ENCODE data around the gene PLCL2.

The PLCL2 gene

DNA sequence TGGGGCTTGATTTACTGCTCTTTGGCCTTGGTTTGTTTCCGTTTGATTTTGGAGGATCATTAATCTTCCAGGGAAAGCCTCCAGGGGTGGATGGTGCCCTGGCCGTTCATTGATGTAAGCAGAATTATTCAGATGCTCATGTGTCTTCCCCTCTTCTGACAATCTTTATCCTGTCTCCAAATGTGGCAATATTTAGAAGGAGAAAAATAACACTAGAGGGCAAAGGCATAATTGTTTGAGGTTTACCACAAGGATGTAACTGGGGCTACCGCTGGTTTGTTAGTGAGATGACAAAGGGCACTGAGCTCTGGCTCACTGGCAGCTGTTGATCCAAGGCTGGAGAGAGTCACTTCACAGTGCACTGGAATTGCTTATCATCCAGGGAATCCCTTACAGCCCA lies 18.2 kb upstream of the PLCL2 start:
- no peak for DNase-seq (ENCODE audit: low spot score)

DNA sequence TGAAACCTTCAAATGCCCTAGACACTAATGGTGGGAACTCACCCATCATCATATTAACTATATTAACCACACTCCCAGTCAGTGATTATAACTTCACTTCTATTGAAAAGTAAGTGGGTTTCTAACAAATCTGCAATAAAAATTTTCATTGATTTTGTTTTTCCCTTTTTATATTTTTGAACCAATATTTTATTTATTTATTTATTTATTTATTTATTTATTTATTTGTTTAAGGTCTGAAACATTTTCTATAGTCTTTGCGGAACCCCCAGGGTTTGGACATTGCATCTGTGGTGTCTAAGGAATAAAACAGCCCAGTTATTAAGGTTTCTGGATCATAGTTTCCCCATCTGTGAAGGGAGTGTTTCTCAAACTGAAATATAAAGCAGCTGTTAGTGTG lies 16.2 kb upstream of the PLCL2 start:
- no peak for DNase-seq (ENCODE audit: low spot score)

DNA sequence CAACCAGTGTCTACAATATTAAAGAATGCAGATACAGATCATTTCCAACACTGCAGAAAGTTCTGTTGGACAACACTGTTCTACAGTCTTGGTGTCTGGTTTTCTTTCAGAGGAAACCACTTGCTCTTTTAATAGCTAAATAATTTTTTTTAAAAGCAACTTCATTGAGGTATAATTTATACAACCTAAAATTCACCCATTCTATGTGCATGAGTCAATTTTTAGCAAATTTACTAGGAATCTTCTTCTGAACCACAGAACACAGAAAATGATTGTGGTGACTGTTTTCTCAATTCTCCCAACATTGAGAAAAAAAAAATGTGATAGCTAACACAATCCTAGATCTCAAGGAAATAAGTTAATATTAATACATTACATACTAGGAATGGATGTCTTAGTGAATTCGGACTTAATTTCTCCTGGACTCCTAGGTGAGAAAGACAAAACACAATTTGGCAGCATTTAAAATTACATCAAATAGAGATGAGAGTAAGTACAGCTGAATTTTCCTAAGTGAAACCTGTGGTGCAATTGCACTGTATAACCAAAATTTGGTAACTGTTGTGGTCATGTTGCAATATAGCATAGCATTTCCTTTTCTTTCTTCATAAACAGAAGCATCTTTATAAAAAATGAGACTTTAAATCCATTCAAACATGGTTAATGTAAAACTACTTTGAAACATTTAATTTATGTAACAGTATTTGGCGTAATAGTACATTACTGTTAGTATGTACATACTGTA lies 15.3 kb upstream of the PLCL2 start:
- DNase-seq (ENCODE audit: low spot score) = no peak

DNA sequence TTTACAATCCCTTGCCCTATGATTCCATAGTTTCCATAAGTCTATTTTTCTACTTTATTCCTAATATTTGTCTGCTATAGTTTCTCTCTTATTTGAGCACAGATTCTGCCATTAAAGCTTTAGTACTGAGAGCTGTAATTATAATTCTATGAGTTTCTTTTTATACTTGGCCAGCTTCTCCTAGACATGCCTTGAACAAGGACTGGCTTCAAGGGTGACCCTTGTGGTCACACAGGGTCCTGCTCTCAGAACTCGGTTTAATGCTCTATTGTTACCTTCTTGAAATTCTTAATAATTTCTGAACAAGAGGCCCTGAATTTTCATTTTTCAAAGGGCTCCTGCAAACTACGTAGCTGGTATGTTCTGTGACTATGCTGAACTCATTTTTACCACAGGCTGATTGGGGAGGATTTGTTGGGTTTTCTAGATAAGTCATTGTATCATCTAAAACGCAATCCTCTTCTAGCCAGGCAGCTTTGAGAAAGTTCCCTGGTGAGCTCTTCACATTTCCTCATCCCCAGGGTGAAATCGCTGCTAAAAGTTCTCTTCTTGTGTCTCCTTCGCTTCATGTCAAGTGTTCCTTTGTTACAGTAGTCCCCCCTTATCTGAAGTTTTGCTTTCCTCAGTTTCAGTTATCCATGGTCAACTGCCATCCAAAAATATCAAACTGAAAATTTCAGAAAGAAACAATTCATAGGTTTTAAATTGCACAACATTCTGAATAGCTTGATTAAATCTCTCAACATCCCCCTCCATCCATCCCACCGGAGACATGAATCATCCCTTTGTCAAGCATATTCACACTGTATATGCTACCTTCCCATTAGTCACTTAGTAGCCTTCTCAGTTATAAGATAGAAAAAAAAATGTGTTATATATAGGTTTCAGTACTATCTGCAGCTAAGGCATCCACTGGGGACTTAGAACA lies 12.6 kb upstream of the PLCL2 start:
- no peak for DNase-seq (ENCODE audit: low spot score)

DNA sequence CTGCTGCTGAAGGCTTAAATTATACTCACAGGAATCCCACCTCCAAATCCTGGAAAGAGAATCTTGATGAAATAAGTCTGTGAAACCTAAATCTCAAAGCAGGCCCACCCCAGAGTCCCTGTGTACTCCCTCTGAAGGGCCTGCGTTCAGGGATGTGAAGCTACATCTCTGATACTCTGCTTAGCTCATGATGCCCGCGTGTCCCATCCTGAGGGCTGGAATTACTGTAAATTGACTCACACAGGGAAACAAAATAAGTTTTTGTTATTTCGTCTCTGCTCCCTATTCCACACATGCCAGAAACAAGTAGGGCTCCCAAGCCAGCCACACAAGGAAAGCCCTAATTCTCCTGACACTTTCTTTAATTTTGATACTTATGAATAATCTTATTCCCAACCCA lies 10.9 kb upstream of the PLCL2 start:
- no peak for DNase-seq (ENCODE audit: low spot score)

DNA sequence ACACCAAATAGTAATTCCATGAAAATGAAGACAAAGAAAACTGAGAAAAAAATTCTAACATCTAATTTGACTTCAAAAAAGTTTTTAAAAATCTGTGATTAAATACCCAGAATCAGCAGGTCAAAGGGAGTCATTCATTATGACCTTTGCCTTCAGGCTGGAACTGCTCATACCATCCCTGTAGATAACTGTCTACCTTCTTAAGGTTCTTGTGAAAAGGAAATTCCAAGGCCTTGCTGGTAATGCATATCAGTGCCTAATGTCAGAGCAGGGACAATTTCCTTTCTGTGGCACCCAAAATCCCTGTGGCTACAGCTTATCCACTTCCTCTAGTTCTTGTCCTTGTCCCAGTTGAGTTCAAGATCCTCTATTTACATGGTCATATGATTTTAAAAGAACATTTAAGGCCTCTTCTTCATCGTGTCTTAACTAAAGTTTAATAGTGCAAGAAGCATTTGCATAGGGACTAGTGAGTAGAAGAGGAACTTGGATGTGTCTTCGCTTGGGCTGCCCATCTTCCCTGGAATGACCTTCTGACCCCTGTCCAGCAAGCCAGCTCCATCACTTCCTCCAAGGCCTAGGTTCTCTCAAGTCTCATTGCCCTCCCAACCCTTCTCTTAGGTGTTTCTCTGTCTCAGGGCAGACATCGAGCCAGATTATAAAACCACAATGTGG lies 8.7 kb upstream of the PLCL2 start:
- no peak for DNase-seq (ENCODE audit: low spot score)

DNA sequence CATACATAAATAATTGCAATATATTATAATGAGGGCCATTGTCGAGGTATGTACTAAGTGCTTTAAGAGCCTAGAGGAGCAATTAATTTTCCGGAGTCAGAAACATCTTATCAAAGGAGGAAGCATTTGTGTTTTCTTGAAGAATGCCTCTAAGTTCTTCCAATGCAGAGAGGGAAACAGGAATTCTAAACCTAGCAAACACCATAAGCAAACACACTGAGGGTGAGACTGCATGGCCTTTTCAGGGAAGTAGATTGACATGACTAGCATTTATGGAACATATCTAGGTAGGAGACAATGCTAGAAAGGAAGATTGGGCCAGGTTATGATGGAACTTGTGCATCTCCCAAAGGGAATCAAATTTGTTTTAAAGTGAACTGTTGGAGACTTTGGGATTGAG lies 7.2 kb upstream of the PLCL2 start:
- no peak for DNase-seq (ENCODE audit: low spot score)

DNA sequence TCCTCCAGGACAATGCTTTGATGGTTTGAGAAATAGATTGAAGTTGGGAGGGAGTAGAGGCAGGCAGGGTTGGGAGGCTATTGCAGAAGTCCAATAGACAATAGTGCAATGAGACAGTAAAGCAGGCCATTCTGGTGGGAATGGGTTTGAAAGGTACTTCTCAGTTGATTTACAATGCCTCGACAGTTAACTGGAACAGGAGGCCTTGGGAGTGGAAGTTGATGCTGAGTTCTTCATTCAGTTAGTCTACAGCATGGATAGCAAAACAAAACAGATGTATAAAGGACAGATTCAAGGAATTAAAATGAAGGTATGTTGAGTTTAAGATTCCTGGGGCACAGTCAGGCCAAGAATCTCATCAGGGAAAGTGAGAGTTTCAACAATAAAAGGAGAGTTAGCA lies 6.8 kb upstream of the PLCL2 start:
- DNase-seq (ENCODE audit: low spot score) = no peak

DNA sequence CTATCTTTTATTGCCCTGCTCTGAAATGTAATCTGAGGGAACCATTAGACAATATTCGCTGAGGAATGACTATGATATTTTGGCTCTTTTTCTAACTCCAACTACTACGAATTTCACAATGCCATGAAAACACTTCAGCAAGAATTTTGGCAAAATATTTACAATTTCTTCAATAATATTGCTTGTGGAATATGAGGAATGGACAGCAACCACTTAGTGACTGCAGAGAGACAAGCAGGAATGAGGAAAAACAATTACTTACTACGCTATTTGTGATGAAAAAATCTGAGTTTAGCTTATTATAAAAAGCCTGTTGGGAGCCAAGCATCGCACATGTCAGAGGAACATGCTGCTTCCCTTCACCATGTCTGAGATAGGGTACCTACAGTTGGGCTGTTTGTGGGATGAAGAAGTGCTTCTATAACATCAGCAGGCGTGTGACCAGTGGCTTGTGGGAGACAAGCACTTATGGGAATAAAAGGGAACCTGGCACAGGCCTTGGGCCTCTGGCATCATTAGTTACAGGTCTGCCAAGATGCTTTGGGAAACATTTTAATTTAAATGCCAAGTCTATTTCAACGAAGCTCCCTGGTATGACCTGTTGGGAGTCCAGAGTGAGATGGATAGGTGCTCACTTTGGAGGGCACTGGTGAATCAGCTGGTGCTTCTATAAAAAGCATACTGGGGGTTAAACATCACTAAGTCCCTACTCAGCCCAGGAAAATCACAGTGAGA lies 2.7 kb upstream of the PLCL2 start:
- no peak for DNase-seq (ENCODE audit: low spot score)

DNA sequence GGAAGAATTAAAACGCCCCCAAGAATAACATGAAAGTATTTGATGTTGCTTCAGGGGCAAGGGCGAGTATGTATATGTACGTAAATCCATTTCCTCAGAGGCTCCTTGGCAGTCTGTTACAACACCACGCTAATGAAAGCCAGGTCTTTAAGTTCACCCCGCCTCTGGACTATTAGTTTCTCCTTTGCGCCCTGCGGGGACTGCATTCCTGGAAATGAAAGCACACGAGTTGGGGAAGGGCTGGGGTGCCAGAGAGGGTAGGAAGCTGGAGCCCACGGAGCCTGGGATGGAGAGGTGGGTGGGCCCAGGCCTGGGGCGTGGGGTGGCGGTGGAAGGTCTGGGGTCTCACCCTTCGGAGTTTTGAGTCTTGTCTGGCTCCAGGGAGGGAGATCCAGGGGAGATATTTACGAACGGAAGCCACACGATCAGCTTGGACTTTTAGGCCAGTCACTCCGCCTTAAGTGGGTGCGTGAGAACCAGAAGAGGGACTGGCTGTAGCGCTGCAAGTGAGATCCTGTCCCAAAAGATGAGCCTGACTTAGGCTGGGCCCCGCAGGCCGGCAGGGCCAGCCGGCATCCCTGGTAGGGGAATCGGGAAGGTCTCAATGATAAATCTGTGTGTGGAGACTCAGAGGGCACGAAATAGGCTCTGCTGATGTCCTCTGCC lies 1.6 kb upstream of the PLCL2 start:
- no peak for DNase-seq (ENCODE audit: low spot score)

DNA sequence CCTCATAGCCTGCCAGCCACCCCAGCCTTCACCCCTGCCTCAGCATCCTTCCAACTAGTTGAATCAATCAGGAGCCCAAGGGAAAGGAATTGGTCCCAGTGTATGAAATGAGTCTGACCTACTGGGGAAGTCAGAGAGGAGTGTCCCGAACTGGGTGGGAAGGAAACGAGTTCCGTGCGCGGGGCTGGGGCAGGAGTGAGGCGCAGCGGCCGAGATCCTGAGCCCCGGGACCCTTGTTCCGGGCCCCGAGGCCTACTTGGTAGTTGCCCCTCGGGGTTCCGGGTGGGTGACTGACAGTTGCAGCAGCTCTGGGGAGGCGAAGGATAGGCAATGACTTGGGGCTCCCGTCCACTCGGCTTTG lies 1.1 kb upstream of the PLCL2 start:
- DNase-seq (ENCODE audit: low spot score) = no peak

DNA sequence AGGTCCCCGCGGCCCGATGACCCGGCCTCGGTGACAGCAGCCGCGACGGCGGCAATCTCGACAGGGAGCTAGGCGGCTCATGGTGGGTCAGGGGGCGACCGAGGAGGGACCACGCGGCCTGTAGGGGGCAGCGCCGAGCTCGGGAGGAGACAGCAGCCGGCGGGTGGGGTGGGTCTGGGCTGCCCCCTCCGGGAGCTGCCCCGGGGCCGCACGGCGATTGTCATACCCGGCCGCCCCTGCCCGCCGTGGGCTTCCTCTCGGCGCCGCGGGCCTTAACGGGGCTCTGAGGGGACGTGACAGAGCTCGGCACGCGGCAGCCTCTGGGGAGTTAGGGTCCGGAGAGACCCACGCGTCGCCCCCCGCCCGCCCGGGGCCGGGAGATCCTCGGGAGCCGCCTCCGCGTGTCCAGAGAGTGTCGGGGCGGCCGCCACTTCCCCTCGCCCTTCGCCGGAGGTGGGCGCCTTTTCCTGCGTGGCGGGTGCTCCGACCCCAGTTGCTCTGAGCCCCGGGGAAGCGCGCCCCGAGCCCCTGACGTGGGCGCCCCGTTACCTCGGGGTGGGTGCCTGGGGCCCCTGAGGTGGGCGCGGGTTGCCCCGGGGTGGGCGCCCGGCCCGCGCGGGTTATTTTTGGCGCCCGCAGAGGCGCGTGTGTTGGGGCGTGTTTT lies 539 bp upstream of the PLCL2 start:
- DNase-seq (ENCODE audit: low spot score) = peak; percentile 75

DNA sequence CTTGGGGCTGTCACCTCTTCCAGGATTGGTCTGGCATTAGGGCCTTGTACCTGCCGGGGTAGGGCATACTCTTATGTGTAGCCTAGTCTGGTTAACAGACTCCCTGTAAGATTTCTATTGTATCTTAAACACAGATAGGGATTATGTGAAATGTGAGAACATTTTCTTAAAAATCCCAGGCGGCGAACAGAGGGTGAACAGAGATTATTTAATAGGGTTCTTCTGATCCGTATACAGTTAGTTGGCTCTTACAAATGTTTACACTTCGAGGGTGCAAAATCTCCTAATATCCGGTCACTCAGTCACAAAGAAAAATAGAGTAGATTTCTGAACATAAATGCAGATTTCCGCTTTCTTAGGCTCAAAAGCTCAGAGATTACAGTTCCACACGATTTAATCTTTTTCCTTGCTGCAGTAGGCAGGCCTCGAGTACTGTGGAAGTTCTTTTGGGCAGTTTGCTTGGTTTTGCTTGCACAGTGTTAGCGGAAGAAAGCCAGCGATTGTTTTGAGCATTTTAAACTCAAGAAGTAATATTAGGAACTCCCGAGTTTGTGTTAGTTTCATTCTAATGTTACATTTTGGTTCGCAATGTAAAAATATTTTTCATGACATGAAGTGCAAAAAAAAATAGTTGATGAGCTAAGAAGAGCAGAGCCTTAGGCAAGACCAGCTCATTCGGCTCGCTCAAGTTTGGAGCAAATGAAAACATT lies 993 bp downstream of the PLCL2 start:
- DNase-seq (ENCODE audit: low spot score) = no peak

DNA sequence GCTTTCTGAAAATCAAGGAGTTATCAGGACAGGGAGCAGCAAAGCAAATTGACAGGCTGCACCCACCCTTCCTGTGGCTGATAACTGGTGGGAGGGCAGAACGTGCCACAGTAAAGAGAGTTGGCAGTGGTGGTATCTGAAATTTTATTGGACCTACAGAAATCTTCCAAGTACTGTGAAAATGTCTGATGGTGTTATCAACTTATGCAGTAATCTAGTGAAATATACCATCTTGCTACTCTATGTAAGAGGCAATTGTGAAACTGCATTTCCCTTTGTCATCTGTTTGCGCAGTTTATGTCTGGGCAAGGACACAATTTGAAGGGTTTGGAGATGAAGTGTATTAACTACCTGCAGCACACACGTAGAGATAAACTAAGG lies 1.5 kb downstream of the PLCL2 start:
- no peak for DNase-seq (ENCODE audit: low spot score)

DNA sequence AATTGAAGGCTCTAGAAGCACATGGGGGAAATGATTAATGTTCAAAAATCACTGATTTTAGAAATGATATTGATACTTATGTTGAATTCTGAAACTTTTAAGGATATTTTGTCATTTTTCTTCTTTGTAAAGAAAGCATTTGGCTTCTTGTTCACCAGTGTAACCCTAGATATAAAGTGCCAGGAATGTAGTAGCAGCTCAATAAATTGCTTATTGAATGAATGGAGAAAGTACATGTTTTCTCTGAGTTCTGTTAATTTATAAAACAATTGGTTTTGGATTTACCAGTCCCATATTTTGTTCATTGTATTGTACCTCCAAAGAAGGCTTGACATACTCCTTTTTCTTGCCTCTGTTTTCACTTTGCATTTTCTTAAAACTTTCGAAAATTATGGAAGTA lies 2.4 kb downstream of the PLCL2 start:
- DNase-seq (ENCODE audit: low spot score) = no peak

DNA sequence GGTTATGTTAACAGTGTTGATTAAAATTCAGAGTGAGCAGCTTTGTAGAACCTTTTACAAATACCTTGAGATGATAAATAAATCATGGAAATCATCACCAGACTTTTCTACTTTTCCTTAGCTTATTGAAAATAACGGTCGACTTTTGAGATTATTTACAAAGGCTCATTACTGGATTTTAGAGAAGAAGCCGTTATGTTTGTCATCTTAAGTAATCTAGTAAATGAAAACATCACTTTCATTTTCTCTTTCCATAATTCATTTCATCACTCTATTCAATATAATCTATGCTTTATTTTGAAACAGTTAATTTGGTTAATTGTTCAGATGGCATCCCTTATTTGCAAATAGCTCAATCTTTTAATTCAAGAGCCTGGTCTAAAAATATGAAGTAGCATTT lies 3.6 kb downstream of the PLCL2 start:
- DNase-seq (ENCODE audit: low spot score) = no peak

DNA sequence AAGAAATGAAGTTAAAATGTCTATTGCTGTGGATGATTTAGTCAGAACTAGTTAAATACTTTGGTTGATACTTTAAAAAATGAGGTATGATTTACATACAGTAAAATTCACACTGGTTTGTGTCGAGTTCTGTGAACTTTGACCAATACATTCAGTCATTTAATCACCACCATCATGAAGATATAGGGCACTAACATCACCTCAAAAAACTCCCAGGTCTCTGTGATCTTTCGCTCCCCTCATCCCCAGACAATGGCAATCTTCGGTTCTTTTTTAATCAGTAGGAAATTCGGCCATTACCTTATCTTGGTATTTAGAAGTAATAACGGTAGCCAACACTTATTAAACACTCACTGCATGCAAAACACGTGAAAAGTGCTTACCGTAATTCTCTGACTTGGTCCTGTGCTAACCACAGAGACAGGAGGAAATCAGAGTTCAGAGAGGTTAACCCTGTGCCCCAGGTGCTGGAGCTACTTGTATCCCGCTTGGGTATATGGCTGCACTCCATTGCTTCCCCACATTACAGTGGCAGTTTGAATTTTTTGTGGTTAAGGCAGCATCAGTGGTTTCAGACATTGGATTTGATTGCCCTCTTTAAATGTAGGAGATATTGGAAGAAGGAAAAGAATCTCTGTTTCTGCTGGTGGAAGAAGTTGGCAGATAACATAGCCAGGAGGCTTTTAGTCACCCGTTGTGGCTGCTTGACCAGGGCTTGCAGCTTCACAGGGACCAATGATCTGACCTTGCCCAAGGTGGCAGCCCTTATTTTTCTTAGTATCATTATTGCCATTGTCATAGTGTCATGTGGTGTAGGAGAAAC lies 4.2 kb downstream of the PLCL2 start:
- DNase-seq (ENCODE audit: low spot score) = no peak

DNA sequence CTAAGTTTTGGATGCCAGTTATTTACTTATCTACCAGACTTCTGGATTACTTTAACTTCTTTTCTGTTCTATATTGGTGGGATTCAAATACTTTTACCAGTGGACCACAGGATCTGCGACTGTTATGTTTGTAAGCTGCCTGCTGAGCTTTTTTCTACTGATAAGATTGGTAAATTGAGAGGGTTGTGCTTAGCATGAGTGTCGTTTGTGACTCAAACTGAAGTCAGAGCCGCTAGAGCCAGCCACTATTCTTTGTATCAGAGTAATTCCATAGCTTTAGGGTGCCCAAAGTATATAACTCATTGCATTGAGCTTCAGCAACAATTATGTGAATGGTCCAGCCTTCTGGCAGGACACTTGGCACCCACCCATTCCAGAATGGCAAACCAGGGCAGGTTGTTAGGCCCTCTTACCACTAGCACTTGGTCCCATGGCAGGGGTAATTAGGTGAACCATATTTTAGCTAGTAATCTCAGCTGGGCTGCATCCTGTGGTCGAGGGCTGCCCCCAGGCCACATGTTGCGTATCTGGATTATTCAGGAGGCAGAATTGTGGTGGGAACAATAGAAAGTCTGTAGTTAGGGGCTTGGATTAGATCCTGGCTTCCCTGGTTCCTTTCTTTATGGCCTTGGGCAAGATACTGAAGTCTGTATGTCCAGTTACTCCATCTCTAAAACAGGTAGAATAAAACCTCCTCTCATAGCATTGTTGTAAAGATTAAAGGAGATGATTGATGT lies 6.0 kb downstream of the PLCL2 start:
- DNase-seq (ENCODE audit: low spot score) = no peak

DNA sequence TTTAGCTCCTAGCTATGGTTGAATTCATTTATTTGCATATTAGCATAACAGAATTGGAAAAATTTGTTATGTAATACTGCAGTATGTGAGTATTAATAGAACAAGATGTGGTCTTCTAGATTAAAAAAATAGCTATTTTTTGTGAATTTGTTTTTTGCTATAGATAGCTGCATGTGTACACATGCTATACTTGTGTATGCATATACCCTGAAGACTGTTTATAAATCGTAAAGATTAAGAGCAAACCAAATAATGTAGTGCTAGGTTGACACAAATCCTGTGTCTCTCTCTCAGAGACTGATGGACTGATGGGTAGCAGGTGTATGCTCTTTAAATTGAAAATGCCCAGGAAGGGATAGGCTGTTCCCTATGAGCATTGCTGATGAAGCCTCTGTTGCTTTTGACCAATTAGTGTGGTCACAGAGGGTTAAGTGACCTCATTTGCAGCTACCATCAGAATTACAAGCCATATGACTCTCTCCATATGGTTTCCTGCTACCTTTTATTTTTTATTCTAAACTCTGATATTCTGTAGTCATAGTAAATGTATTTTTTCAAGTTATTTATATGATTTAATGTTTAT lies 9.0 kb downstream of the PLCL2 start:
- no peak for DNase-seq (ENCODE audit: low spot score)

Data from hepatic stellate cell (primary cell).